AG10803 (cell line): ENCODE measurements around the gene CENPP.

ENCODE experiments used
- DNase-seq: peaks from one replicate; pipeline ENCODE4 v3.0.0; 2010; ENCODE audit warnings: low read depth
- H3K4me3 ChIP-seq: 2 replicates; pipeline ENCODE4 v1.5.1; 2011; ENCODE audit warnings: mild to moderate bottlenecking, low read length, control low read depth
- TF ChIP-seq, protein P1 (sequence below): conservative IDR thresholded peaks from 2 replicates; pipeline ENCODE4 v1.5.1; 2011; ENCODE audit warnings: mild to moderate bottlenecking, low read length, control low read depth, inconsistent platforms

The CENPP gene

DNA sequence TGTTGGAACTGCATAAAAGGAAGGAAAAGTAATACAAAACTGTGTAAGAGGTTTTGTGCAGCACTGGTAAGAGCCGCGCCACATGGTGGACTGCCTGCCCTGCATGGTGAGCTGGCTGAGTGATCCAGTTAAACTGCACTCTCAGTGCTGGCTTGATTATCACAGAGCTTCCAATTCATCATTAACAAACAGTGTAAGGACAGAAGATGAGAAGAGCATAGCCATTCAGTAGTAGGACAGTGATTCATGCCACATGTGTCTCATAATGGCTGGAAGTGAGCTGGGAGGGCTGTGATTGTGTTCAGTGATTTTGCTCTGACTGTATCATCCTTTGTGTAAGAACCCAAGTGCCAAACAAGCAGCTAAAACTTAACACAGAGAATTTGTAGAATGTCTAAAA lies 142.5 kb downstream of the CENPP start:
- TF ChIP-seq, protein P1, sequence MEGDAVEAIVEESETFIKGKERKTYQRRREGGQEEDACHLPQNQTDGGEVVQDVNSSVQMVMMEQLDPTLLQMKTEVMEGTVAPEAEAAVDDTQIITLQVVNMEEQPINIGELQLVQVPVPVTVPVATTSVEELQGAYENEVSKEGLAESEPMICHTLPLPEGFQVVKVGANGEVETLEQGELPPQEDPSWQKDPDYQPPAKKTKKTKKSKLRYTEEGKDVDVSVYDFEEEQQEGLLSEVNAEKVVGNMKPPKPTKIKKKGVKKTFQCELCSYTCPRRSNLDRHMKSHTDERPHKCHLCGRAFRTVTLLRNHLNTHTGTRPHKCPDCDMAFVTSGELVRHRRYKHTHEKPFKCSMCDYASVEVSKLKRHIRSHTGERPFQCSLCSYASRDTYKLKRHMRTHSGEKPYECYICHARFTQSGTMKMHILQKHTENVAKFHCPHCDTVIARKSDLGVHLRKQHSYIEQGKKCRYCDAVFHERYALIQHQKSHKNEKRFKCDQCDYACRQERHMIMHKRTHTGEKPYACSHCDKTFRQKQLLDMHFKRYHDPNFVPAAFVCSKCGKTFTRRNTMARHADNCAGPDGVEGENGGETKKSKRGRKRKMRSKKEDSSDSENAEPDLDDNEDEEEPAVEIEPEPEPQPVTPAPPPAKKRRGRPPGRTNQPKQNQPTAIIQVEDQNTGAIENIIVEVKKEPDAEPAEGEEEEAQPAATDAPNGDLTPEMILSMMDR = no peak
- DNase-seq = peak; percentile 67
- no peak overlapping the region for H3K4me3 ChIP-seq

DNA sequence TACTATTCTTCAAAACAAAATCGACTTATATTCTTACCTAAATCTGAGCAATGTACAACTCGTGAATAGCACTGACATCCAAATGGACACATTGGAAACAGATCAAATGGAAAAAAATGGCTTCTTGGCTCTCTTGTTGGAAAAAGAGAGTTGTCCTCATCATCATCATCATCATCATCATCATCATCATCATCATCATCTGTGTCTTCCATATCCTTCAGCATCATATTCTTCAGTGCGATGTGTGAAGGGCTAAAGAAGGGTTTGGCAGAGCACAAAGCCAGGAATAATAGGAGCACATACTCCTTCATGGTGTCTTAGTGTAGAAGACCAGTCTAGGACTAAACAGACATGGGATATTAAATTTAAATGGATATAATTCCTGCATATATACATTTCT lies 148.8 kb downstream of the CENPP start:
- no peak overlapping the region for H3K4me3 ChIP-seq
- TF ChIP-seq, protein P1 = no peak
- DNase-seq = no peak

DNA sequence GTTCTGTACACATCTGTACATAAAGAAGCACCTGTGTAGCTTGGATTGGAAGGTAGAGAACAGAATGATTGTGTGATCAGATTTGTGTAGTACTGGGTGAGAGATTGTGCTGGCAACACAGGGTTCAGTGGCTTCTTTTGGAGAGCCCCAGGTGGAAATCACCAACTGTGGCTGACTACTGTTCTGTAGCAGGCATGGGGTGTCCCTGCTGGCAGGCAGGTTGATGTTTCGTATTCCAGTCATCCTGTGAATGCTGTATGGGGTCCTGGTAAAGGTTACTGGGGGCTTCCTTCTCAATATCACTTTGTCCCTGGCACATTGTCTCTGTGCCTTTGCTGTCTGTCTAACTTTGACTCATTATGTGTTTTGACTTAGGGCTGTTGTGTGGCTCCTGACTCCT lies 151.2 kb downstream of the CENPP start:
- no peak for DNase-seq

DNA sequence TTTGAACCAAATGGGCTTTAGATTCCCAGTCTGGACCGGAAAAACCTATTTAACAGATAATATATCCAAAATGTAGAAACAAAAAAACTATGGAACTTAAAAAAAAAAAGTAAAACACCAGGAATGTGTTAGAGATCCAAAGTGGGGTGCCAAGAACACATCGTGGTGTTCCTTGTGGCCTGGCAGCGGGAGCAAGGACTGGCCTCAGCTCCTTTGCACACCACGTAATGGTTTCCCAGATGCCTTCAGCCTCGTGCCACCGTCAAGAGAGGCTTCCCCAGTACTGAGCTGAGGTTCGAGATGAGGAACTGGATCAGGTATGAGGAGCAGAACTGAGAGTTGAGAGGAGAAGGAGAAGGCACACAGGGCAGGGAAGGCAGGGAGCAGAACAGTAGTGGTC lies 153.0 kb downstream of the CENPP start:
- no peak for DNase-seq
- TF ChIP-seq, protein P1 = no peak
- no peak overlapping the region for H3K4me3 ChIP-seq

More for the DNA sequence above, 151.2 kb downstream of the CENPP start:
- H3K4me3 ChIP-seq = no peak overlapping the region
- TF ChIP-seq, protein P1 = no peak

DNA sequence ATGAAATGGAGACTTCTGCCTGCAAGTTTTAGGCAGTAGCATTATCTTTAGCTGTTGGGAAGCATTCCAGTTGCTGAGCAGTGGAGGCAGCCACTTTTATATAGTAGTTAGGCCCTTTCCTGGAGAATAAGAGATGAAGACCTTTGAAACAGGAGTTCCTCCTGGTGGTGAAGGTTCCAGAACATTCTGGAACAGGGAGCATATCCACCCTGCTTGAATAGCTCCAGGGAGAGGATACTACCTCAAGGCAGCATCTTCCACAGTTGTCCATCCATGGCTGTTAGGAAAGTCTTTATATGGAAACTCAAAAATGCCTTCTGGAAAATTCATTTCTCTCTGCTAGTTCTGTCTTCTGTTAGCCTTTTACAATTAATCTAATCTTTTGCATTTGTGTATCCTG lies 153.6 kb downstream of the CENPP start:
- no peak overlapping the region for H3K4me3 ChIP-seq
- DNase-seq = no peak
- TF ChIP-seq, protein P1 = no peak

DNA sequence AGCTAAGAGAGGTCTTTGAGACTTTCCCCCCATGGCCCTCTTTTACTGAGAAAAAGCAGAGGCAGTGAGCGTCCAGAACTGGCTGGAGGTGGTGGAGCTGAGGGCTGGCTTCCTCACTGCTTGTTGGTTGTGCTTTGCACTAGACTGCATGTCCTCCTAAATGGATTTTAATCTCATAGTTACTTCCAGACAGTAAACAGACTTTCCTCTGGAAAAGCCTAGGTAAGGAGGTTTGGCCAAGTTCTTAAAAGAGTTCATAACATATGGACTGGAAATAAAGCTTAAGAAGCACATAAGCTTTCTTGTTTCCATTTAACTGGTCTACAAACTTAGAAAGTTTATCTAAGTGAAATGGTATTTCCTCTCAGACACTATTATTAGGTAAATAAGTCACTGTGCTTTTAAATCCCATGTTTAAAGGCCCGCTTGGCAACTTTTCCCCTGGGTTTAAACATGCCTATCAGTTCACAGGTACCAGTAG lies 154.6 kb downstream of the CENPP start:
- peak; percentile 13 for DNase-seq
- no peak overlapping the region for H3K4me3 ChIP-seq
- TF ChIP-seq, protein P1 = no peak

DNA sequence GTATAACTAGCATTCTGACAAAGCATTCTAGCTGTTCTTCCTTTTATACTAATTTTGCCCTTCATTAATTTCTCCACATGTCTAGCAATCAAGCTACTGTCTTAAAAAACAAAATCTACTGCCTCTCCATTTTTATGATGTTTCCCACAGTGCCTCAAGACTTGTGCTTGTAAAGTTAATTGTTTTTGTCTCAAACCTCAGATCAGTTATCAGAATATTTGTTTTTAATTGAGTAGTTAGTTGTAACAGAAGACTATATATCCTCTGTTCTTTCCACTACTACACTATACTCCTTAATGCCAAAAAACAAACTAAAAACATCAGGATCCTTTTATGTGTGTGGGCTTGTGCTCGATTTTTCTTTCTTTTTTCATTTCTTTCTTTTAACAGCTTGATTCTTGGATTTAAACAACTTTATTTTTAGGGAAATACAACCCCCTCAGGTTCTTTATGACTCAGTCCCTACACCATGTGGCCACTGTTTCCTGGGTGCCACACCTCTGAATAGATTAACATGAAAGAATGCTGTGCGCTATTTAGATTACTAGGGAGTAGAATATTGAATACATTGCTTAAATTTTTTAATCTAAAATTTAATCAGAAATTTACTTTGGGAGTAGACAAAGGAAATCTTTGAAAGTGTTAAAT lies 155.4 kb downstream of the CENPP start:
- DNase-seq = no peak
- TF ChIP-seq, protein P1 = no peak
- H3K4me3 ChIP-seq = no peak overlapping the region
